ENCODE measurements around the gene EDEM2. TPM values are rescaled to one million over a fixed set of nuclear protein-coding genes. Genes with fewer than 3 reads are reported as not detected.
"Not testable (repeated sequence)": the region's sequence is repeated elsewhere in the genome, so short reads cannot be mapped to it uniquely, and the experiment has no call there.

The EDEM2 gene
- total RNA-seq, 2 donors from 2014 or later, result 27.9 to 30.6 TPM

DNA sequence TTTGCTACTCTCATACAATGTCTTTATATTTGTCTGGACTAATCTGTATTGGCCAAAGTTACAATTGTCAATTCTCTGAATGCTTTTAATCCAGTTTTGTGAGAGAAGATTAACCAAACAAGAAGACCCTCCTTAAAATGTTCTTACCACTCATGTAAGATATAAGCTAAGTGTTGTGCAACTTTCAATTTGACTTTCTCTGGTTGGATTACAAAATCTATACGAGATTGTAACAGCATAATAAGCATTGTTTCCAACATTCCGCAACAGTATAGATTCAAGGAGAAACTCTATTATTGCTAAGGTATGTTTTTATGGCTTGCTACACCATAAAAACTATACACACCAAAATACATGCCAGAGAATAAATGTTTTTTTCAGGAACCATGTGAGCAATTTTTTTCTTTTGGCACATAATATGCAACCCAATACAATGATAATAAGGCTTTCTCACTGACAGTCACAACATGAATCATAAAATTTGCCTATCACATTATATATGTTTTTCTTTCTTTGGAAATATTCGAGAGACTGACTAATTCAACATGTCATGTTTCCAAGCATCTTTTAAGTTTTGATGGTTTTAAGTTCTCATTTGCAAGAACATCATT lies 42.3 kb downstream of the EDEM2 start:
- intact Hi-C loops (cut with DNase I), result no loop called here
- DNase-seq (ENCODE audit: low spot score), result no peak

GRCh38 chr20:35101620-35102019 lies 45.5 kb downstream of the EDEM2 start:
- intact Hi-C loops (cut with DNase I), result no loop called here
- no peak for DNase-seq (ENCODE audit: low spot score)

DNA sequence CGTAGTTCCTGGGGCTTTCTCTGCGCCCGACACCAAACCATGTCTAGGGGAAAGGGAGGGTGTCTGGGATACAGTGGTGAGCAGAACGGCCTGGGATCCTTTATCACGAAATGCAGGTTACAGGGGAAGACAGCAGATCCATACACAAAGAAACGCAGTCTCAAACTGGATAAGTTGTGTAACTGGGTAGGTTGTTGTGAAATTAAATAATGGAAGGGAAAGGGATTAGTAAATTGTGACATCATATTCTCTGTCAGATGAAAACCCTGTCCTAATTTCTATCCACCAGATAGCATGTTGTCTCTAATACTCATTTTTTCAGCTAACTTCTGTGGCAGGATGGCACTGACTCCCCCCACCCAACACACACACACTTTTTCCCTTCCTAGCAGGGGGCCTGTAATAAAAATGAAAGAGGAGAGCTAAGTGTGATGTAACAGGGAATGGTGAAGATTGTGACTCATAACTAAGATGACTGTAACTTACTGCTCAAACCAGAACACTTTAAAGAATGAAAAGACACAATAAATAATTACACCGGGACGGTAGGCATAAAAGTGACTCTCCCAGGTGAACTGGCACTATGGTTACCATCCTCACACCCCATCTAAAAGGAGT lies 53.8 kb downstream of the EDEM2 start:
- intact Hi-C loops (cut with DNase I), result loop anchor here (5.0 to 10.0 kb wide), 4 partner anchors 51 to 181 kb away; partner anchors contain the start of genes EDEM2 (in 1 of the 2) and MMP24OS (in 1 of the 2)
- DNase-seq (ENCODE audit: low spot score), result no peak

DNA sequence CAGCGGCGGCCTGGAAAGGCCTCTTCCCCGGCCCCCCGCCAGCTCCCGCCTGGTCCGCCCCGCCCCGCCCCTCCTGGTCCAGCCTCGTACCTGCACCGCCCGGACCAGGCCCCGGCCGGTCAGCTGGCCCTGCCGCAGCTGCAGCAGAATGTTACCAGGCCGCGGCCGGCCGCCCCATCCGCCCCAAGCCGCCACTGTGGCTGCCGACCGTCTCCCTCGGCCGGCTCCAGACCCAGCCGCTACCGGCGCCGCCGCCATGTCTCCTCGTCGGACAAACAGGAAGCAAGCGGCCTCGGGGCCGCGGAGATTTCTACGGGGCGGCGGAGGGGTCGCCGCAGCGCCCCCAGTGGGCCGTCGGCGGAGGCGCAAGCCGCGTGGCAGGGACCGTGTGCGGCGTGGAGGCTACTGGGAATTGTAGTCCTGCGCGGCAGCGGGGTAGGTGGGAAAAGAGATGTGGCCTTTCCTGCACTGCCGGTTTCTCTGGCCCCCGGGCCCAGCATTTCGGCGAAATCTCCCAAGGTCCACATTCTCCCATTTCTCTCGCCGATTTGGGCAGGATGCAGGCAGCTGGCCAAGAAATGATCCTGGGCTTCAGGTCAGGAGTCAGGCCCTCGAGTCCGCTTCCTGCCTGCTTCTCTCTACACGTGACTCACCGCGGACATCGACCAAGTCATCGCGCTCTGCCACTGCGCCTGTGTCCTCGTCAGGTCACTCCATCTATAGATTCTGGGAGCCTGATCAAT lies 54.4 kb downstream of the EDEM2 start, which contains the start of gene TRPC4AP:
TRPC4AP (minus strand) TSS at position 284 of the 743 bp plus-strand sequence; CDS start at position 258, 26 bp downstream.
- DNase-seq (ENCODE audit: low spot score), result peak; percentile 98
- intact Hi-C loops (cut with DNase I), result loop anchor here (5.0 to 10.0 kb wide), 4 partner anchors 52 to 182 kb away; partner anchors contain the start of genes EDEM2 (in 1 of the 2) and MMP24OS (in 1 of the 2)

GRCh38 chr20:35091816-35092523 lies 55.2 kb downstream of the EDEM2 start:
- intact Hi-C loops (cut with DNase I), result loop anchor here (5.0 to 10.0 kb wide), 4 partner anchors 53 to 183 kb away; partner anchors contain the start of genes EDEM2 (in 1 of the 2) and MMP24OS (in 1 of the 2)
- DNase-seq (ENCODE audit: low spot score), result peak; percentile 91

GRCh38 chr20:35088231-35089145 lies 58.6 kb downstream of the EDEM2 start:
- intact Hi-C loops (cut with DNase I), result no loop called here
- no peak for DNase-seq (ENCODE audit: low spot score)

GRCh38 chr20:35087791-35088190 lies 59.3 kb downstream of the EDEM2 start:
- intact Hi-C loops (cut with DNase I), result loop anchor here in 1 of 2 donors (2.0 kb wide), 1 partner anchor 51 kb away; no protein-coding TSS in a partner anchor
- no peak for DNase-seq (ENCODE audit: low spot score)

DNA sequence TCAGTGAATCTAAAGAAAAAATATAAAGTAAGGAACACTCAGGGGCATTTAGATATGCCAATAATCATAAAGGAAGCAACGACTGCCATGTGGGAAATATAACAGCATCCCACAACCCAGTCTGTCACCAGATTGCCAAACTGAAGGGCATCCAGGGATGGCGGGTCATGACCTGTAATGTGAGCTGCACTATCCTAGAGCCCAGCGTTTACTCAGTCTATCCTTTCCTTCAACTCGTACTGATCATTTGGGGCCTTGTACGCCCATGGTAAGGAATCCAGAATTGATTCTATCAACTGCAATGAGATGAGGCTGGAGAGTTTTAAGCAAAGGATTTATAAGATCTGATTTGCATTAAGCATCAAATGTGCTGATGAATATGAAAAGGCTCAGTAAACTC lies 59.8 kb downstream of the EDEM2 start:
- DNase-seq (ENCODE audit: low spot score), result no peak
- intact Hi-C loops (cut with DNase I), result loop anchor here in 1 of 2 donors (2.0 kb wide), 1 partner anchor 51 kb away; no protein-coding TSS in a partner anchor

DNA sequence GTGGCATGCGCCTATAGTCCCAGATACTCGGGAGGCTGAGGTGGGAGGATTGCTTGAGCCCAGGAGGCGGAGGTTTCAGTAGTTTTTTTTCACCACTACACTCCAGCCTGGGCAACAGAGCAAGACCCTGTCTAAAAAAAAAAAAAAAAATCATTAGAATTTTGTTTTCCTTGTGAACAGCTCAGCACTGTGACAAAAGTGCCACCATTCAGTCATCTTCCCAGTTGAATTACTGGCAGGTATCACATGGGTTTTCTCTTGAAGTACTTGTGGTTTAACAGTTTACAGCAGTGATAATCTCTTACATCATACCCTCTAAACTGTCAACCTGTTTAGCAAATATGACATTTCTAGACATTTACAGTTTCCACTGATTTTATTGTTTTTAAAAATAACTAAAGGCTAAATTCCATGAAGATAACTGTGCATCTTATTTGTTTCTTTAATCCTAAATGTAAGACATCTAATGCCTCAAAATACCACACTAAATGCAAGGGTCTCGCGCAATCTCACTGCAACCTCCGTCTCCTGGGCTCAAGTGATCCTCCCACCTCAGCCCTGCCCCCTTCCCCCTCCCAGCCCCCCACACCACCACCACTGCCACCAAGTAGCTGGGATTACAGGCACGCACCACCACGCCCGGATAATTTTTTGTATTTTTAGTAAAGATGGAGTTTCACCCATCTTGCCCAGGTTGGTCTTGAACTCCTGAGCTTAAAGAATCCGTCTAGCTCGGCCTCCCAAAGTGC lies 61.5 kb downstream of the EDEM2 start:
- DNase-seq (ENCODE audit: low spot score), result no peak
- intact Hi-C loops (cut with DNase I), result loop anchor here in 1 of 2 donors (2.0 kb wide), 1 partner anchor 49 kb away; no protein-coding TSS in a partner anchor

DNA sequence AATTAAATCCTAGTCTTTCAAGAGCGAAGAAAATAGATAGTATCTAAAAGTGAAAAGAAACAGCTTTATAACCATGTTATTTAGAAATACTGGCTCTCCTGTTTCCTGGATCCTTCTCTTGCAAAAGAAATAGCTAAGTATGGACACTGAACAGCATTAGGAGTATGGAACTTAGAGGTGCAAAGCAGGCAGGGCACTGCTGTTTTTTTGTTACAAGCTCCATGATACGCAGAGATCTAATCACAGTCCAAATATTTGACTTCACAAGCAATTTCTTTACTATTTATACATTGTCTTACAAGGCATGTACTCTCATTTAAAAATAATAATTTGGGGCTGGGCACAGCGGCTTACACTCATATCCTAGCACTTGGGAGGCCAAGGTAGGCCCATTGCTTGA lies 62.1 kb downstream of the EDEM2 start:
- DNase-seq (ENCODE audit: low spot score), result no peak
- intact Hi-C loops (cut with DNase I), result no loop called here

DNA sequence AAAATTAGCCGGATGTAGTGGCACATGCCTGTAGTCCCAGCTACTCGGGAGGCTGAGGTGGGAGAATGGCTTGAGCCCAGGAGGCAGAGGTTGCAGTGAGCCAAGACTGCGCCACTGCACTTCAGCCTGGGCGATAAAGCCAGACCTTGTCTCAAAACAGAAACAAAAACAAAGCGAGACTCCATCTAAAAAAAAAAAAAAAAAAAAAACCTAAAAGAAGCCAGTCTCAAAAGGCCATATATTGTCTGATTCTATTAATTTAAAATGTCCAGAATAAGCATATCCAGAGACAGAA lies 66.8 kb downstream of the EDEM2 start:
- intact Hi-C loops (cut with DNase I); DNase-seq (ENCODE audit: low spot score): not testable (repeated sequence)

GRCh38 chr20:35079472-35080347 lies 67.4 kb downstream of the EDEM2 start:
- intact Hi-C loops (cut with DNase I), result no loop called here
- no peak for DNase-seq (ENCODE audit: low spot score)

GRCh38 chr20:35077872-35078271 lies 69.3 kb downstream of the EDEM2 start:
- DNase-seq (ENCODE audit: low spot score), result no peak
- intact Hi-C loops (cut with DNase I), result no loop called here

GRCh38 chr20:35077341-35077740 lies 69.8 kb downstream of the EDEM2 start:
- no peak for DNase-seq (ENCODE audit: low spot score)
- intact Hi-C loops (cut with DNase I), result no loop called here

GRCh38 chr20:35071436-35072153 lies 75.5 kb downstream of the EDEM2 start:
- intact Hi-C loops (cut with DNase I); DNase-seq (ENCODE audit: low spot score): not testable (repeated sequence)

DNA sequence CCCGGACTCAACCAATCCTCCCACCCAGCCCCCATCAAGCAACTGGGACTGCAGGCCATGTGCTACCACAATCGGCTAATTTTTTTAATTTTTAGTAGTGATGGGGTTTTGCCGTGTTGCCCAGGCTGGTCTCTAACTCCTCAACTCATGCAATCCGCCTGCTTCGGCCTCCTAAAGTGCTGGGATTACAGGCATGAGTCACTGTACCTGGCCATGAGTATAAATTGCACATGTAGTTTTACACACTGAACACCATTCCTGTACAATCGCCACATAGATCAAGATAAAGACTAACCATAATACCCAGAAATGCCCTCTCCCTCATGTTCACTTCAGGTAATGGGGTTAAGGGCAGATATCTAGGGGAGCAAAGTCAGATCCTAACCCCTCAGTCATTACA lies 80.9 kb downstream of the EDEM2 start:
- no peak for DNase-seq (ENCODE audit: low spot score)
- intact Hi-C loops (cut with DNase I), result no loop called here

All from posterior vena cava (tissue), 2 donors.